Activated T-helper 17 cell treated with anti-CD3 and anti-CD28 coated beads, Interleukin-2, amount 50 U/mL, for 72 hours (primary cell): ENCODE results near the gene LIPA. TPM values are rescaled to one million over a fixed set of nuclear protein-coding genes. Genes with fewer than 3 reads are reported as not detected.
A peak's percentile ranks its signal among the peaks of the same experiment; 100 is the strongest.
"Not testable (repeated sequence)": the region's sequence is repeated elsewhere in the genome, so short reads cannot be mapped to it uniquely, and the experiment has no call there.

ENCODE experiments used
- ATAC-seq: fragments of 150-1000 bp; cut with Tn5 transposase; replicated peaks from 2 replicates; pipeline ENCODE4 v1.10.0; 2021; ENCODE audit warnings: mild to moderate bottlenecking, moderate library complexity
- H3K27ac Mint-ChIP-seq: one replicate; pipeline ENCODE4 v1.8.0; 2022; ENCODE audit warnings: mixed read lengths
- H3K27me3 Mint-ChIP-seq: one replicate; pipeline ENCODE4 v1.8.0; 2022; ENCODE audit warnings: mixed read lengths
- H3K36me3 Mint-ChIP-seq: one replicate; pipeline ENCODE4 v1.8.0; 2022; ENCODE audit warnings: low read depth, mild to moderate bottlenecking, mixed read lengths
- H3K4me1 Mint-ChIP-seq: one replicate; pipeline ENCODE4 v1.8.0; 2022; ENCODE audit warnings: mixed read lengths
- H3K4me3 Mint-ChIP-seq: one replicate; pipeline ENCODE4 v1.8.0; 2022; ENCODE audit warnings: mild to moderate bottlenecking, mixed read lengths
- H3K9me3 Mint-ChIP-seq: one replicate; pipeline ENCODE4 v1.8.0; 2022; ENCODE audit warnings: mixed read lengths
- total RNA-seq, 2 donors: library from RNA; stranded (reverse); gene quantifications; one replicate each; pipeline ENCODE4 v1.2.3, GENCODE V29; 2022

LIPA gene
- total RNA-seq = 10 to 100 TPM; 26.4 to 68.5 TPM

GRCh38 chr10:89251409-89252224 is at the start of gene LIPA:
Gene LIPA (minus strand): TSS chr10:89251775. CDS start chr10:89247648, 4,127 bp downstream.
- H3K4me1 Mint-ChIP-seq = peaks cover 27% of the 10 kb centered on the region
- H3K36me3 Mint-ChIP-seq = peaks cover 30% of the 10 kb centered on the region
- ATAC-seq = peak; percentile 91
- H3K4me3 Mint-ChIP-seq = peak within 1 kb of the TSS; percentile 86
- H3K27me3 Mint-ChIP-seq = no peaks in the 10 kb centered on the region
- peaks cover 4% of the 10 kb centered on the region for H3K9me3 Mint-ChIP-seq
- peak within 1 kb of the TSS; percentile 69 for H3K27ac Mint-ChIP-seq

- peak; percentile 65 for ATAC-seq
- Mint-ChIP-seq H3K27ac (peak overlapping the region; percentile 78), H3K4me3 (peak overlapping the region; percentile 85), H3K27me3 (no peaks in the 10 kb centered on the region), H3K4me1 (peaks cover 21% of the 10 kb centered on the region), H3K9me3 (no peaks in the 10 kb centered on the region), H3K36me3 (peaks cover 17% of the 10 kb centered on the region)
Observed at GRCh38 chr10:89301232-89301631, 49.7 kb upstream of the LIPA start.

- Mint-ChIP-seq H3K27me3 (no peaks in the 10 kb centered on the region), H3K27ac (no peak overlapping the region), H3K4me1 (peaks cover 22% of the 10 kb centered on the region), H3K9me3 (no peaks in the 10 kb centered on the region), H3K36me3 (no peaks in the 10 kb centered on the region), H3K4me3 (no peak overlapping the region)
- ATAC-seq = no peak
Observed at GRCh38 chr10:89299031-89299430, 47.5 kb upstream of the LIPA start.

DNA sequence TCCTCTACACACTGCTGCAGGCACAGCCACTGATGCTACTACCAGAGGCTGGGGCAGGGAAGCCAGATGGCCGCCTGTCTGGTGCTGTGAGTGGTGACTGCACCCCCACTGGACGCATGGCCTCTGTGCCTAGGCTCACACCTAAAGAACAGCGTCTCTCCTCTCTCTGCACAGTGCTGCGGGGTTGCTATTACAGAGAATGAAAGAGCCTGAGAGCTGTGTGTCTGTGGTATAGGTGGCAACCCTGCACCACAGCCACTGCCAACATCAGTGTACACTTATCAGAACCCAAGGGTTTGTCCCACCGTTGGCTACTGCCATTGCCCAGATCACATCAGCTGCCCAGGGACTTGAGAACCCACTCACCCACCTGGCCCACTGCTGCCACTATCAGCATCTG is 46.2 kb upstream of the LIPA start:
- no peak for ATAC-seq
- H3K27ac Mint-ChIP-seq = no peak overlapping the region
- H3K4me1 Mint-ChIP-seq = peaks cover 9% of the 10 kb centered on the region
- no peak overlapping the region for H3K4me3 Mint-ChIP-seq
- H3K36me3 Mint-ChIP-seq = no peaks in the 10 kb centered on the region
- no peaks in the 10 kb centered on the region for H3K9me3 Mint-ChIP-seq
- no peaks in the 10 kb centered on the region for H3K27me3 Mint-ChIP-seq

GRCh38 chr10:89297356-89297755 is 45.8 kb upstream of the LIPA start:
- no peak for ATAC-seq
- H3K27me3 Mint-ChIP-seq = no peaks in the 10 kb centered on the region
- H3K4me1 Mint-ChIP-seq = peaks cover 8% of the 10 kb centered on the region
- no peaks in the 10 kb centered on the region for H3K9me3 Mint-ChIP-seq
- no peak overlapping the region for H3K4me3 Mint-ChIP-seq
- H3K36me3 Mint-ChIP-seq = no peaks in the 10 kb centered on the region
- H3K27ac Mint-ChIP-seq = no peak overlapping the region

GRCh38 chr10:89296220-89296648 is 44.7 kb upstream of the LIPA start:
- Mint-ChIP-seq H3K27ac (no peak overlapping the region), H3K9me3 (no peaks in the 10 kb centered on the region), H3K36me3 (no peaks in the 10 kb centered on the region), H3K4me3 (no peak overlapping the region), H3K4me1 (peaks cover 8% of the 10 kb centered on the region), H3K27me3 (no peaks in the 10 kb centered on the region)
- no peak for ATAC-seq

- H3K27ac Mint-ChIP-seq = no peak overlapping the region
- peak; percentile 65 for ATAC-seq
- H3K9me3 Mint-ChIP-seq = no peaks in the 10 kb centered on the region
- H3K4me1 Mint-ChIP-seq = peaks cover 4% of the 10 kb centered on the region
- H3K36me3 Mint-ChIP-seq = no peaks in the 10 kb centered on the region
- H3K4me3 Mint-ChIP-seq = no peak overlapping the region
- no peaks in the 10 kb centered on the region for H3K27me3 Mint-ChIP-seq
Observed at GRCh38 chr10:89295597-89295996, 44.0 kb upstream of the LIPA start.

DNA sequence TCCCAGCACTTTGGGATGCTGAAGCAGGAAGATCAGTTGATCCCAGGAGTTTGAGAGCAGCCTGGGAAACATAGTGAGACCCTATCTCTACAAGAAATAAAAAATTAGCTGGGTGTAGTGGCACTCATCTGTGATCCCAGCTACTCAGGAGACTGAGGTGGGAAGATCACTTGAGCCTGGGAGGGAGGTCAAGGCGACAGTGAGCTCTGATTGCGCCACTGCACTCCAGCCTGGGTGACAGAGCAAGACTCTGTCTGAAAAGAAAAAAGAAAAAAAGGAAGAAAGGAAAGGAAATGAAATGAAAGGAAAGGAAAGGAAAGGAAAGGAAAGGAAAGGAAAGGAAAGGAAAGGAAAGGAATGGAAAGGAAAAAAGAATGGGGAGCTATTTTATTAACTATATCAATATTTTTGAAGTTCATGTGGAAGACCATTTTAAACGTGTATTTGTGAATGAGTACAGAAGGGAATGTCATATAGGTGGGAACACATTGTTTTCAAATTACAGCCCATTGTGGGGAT is 43.2 kb upstream of the LIPA start:
- H3K4me3 Mint-ChIP-seq = no peak overlapping the region
- H3K36me3 Mint-ChIP-seq = no peaks in the 10 kb centered on the region
- H3K27me3 Mint-ChIP-seq = no peaks in the 10 kb centered on the region
- ATAC-seq = no peak
- no peaks in the 10 kb centered on the region for H3K9me3 Mint-ChIP-seq
- no peak overlapping the region for H3K27ac Mint-ChIP-seq
- H3K4me1 Mint-ChIP-seq = peaks cover 4% of the 10 kb centered on the region

DNA sequence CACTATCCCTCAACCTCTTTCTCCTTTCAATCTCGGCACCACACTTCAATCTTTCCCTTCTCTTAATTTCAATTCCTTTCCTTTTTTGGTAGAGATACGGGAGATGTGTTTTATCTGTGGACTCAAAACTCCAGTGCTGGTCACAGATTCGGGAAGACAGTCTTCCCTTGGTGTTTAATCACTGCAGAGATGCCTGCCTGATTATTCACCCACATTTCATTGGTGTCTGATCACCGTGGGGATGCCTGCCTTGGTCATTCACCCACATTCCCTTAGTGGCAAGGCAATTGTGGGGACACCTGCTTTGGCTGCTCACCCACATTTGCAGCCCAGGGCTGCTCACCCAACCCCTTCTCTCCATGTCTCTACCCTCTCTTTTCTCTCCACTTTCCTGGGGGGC is 33.7 kb upstream of the LIPA start:
- not testable (repeated sequence) for H3K27me3 Mint-ChIP-seq, H3K4me1 Mint-ChIP-seq, H3K36me3 Mint-ChIP-seq, H3K9me3 Mint-ChIP-seq, H3K4me3 Mint-ChIP-seq, H3K27ac Mint-ChIP-seq, ATAC-seq

DNA sequence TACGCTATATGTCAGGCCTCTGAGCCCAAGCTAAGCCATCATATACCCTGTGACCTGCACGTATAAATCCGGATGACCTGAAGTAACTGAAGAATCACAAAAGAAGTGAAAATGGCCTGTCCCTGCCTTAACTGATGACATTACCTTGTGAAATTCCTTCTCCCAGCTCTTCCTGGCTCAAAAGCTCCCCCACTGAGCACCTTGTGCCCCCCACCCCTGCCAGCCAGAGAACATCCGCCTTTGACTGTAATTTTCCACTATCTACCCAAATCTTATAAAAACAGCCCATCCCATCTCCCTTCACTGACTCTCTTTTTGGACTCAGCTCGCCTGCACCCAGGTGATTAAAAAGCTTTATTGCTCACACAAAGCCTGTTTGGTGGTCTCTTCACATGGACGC is 33.1 kb upstream of the LIPA start:
- H3K4me3 Mint-ChIP-seq, H3K4me1 Mint-ChIP-seq, ATAC-seq, H3K27ac Mint-ChIP-seq, H3K36me3 Mint-ChIP-seq, H3K9me3 Mint-ChIP-seq, H3K27me3 Mint-ChIP-seq: not testable (repeated sequence)

GRCh38 chr10:89283936-89284475 is 32.4 kb upstream of the LIPA start:
- no peaks in the 10 kb centered on the region for H3K9me3 Mint-ChIP-seq
- H3K36me3 Mint-ChIP-seq = no peaks in the 10 kb centered on the region
- no peak overlapping the region for H3K4me3 Mint-ChIP-seq
- H3K4me1 Mint-ChIP-seq = no peaks in the 10 kb centered on the region
- no peaks in the 10 kb centered on the region for H3K27me3 Mint-ChIP-seq
- no peak for ATAC-seq
- H3K27ac Mint-ChIP-seq = no peak overlapping the region

DNA sequence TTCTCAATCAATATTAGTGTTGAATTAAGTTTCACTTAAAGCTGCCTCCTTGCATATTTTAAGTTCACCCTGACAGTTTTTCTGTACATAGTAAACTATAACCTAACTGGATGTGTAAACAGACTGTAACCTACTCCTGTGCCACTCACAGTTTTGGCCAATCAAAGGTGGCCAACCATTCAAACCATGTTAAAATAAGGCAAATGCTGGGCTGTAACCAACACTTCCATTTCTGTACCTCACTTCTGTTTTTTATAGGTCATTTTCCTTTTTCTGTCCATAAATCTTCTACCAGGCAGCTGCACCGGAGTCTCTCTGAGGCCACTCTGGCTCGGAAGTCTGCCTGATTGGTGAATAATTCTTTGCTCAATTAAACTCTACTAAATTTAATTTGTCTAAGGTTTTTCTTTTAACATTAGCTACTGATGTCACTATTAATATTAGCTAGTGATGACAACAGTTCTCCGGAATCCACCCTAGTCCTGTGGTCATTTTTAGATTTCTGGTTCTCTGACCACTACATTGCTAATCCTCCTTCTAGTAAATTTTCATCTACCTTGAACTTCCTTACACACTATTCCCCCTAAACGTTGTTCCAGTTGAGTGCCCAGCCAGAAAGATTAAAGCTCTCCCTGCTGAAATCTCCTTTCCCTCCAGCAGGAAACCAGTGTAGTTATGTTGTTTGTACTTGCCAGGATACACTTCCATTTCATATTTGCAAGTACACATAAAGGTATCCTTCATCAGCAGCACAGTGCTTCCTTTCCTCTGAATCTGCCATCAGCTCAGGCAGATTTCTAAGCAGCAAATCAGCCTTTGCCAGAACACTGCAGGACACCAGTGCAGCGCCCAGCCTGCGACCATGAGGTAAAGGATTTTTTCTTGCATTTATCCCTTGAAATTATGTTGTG is 31.7 kb upstream of the LIPA start:
- no peaks in the 10 kb centered on the region for H3K36me3 Mint-ChIP-seq
- H3K27ac Mint-ChIP-seq = no peak overlapping the region
- H3K9me3 Mint-ChIP-seq = no peaks in the 10 kb centered on the region
- no peaks in the 10 kb centered on the region for H3K27me3 Mint-ChIP-seq
- ATAC-seq = no peak
- no peak overlapping the region for H3K4me3 Mint-ChIP-seq
- no peaks in the 10 kb centered on the region for H3K4me1 Mint-ChIP-seq

DNA sequence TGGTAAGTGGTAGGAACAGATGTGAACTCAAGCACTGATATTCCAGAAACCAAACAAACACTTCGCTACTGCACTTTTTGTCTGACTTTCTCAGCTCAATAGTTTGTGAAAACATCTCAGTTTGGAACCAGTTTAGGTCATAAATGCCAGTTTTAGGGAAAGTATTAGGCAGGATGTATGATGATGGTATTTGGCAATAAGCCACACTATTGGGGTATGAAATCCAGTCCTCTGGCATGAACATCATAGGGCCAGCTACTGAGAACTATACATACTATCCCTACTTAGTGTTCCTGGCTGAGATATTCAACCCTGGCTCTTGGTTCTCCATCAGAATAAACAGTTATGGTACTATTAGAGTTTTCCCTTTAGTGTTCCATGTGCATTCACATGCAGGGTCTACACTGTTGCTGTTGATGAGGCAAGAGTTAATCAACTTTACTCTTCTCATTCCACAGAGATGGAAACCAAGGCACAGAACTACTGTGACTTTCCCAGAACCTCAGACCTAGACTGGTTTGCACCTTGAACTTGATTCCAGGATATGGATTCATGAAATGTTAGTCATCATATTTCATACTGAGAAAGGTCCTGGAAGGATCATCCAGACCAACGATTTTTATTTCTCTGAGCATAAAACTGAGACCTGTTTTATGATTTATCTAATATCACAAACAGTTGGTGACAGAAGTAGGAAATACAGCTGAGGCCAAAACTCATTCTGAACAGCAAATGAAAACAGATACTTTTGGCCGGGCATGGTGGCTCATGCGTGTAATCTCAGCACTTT is 30.2 kb upstream of the LIPA start:
- no peak overlapping the region for H3K27ac Mint-ChIP-seq
- no peak for ATAC-seq

DNA sequence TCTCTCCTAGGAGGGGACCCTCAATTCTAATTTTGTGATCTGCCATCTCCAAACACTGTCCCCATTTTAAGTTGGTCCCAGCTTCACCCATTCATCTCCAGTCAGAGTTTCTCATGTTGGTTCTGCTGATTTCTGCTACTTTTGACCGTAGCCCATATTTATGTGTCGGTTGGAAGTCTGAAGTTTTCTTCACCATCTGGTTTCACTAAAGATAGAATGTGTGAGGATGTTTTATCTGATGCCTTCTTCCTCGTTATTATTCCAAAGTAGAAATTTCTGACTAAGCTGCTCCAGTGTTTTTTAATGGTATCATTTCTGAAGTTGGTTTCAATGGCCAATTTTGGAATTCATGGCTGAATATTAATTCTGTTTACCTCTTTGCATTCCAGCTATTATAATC is 28.9 kb upstream of the LIPA start:
- Mint-ChIP-seq H3K36me3 (no peaks in the 10 kb centered on the region), H3K4me3 (no peak overlapping the region)

More for the DNA sequence above, 30.2 kb upstream of the LIPA start:
- Mint-ChIP-seq H3K4me1 (no peaks in the 10 kb centered on the region), H3K36me3 (no peaks in the 10 kb centered on the region), H3K4me3 (no peak overlapping the region), H3K9me3 (no peaks in the 10 kb centered on the region), H3K27me3 (no peaks in the 10 kb centered on the region)

More for the DNA sequence above, 28.9 kb upstream of the LIPA start:
- Mint-ChIP-seq H3K27me3 (no peaks in the 10 kb centered on the region), H3K9me3 (no peaks in the 10 kb centered on the region), H3K27ac (no peak overlapping the region), H3K4me1 (no peaks in the 10 kb centered on the region)
- no peak for ATAC-seq
